B cell (primary cell): Measurements from ENCODE around the gene TSHZ3. TPM values are rescaled to one million over a fixed set of nuclear protein-coding genes. Genes with fewer than 3 reads are reported as not detected.

ENCODE experiments used
- ATAC-seq: fragments of 200-7000 bp; cut with Tn5 transposase; one replicate; pipeline ENCODE4 v1.10.0; 2021; ENCODE audit warnings: low read depth, mild to moderate bottlenecking, moderate number of reproducible peaks, moderate library complexity
- CTCF ChIA-PET: fragments of 350-600 bp; sonication (Branson Sonifier 250); formaldehyde crosslinking; loops from one replicate; lab custom pipeline; 2021; ENCODE audit warnings: antibody characterized with exemption, inconsistent platforms; lab: Charles Lee
- POLR2A ChIA-PET: fragments of 350-600 bp; sonication (Branson Sonifier 250); formaldehyde crosslinking; loops from one replicate; lab custom pipeline; 2021; ENCODE audit warnings: antibody characterized with exemption; lab: Charles Lee
- DNase-seq: peaks from one replicate; pipeline ENCODE4 v3.0.0; 2013
- H2AFZ ChIP-seq: 2 replicates; pipeline ENCODE4 v1.6.1; 2012; ENCODE audit warnings: mild to moderate bottlenecking, low read depth, low read length; ENCODE audit not compliant: insufficient read depth, poor library complexity, severe bottlenecking
- H3K27ac ChIP-seq, 2 donors: 1 replicate in 1 of 2; 2 replicates in 1 of 2; pipeline ENCODE4 v1.5.1; 2012 to 2013; ENCODE audit warnings: low read length in 2 of 2, mild to moderate bottlenecking in 2 of 2, moderate library complexity in 1 of 2
- H3K27me3 ChIP-seq, 4 experiments: fragments of 200-600 bp in 1 of 4; sonication (generic) in 1 of 4; replicated peaks in 1 of 4; 1 replicate in 2 of 4; 2 replicates in 2 of 4; pipeline versions ENCODE4 v1.6.1 to v1.7.0; 2013 to 2016; ENCODE audit warnings: low read length in 3 of 4, mild to moderate bottlenecking in 2 of 4, mixed read lengths in 1 of 4, moderate library complexity in 1 of 4; ENCODE audit not compliant: insufficient read depth in 4 of 4, control insufficient read depth in 3 of 4; ENCODE audit errors: control extremely low read depth in 1 of 4
- H3K36me3 ChIP-seq, 2 experiments: replicated peaks in 1 of 2; 1 replicate in 1 of 2; 2 replicates in 1 of 2; pipeline versions ENCODE4 v1.6.1 to v1.7.1; 2013; ENCODE audit warnings: low read length in 1 of 2; ENCODE audit not compliant: insufficient read depth in 2 of 2, control insufficient read depth in 1 of 2; ENCODE audit errors: control extremely low read depth in 1 of 2, extremely low read depth in 1 of 2
- H3K4me1 ChIP-seq, 2 donors: fragments of 200-600 bp in 1 of 2; sonication (generic) in 1 of 2; 1 replicate in 1 of 2; 2 replicates in 1 of 2; pipeline versions ENCODE4 v1.5.1 to v1.6.1; 2013 to 2017; ENCODE audit warnings: low read length in 2 of 2; ENCODE audit not compliant: control insufficient read depth in 2 of 2, insufficient read depth in 2 of 2
- H3K4me2 ChIP-seq: replicated peaks from 2 replicates; pipeline ENCODE3; 2012; ENCODE audit warnings: mild to moderate bottlenecking, low read depth, low read length; ENCODE audit not compliant: poor library complexity, severe bottlenecking
- H3K4me3 ChIP-seq, 5 experiments: fragments of 200-600 bp in 1 of 5; sonication (generic) in 1 of 5; 1 replicate in 3 of 5; 2 replicates in 2 of 5; pipeline versions ENCODE4 v1.5.1 to v1.7.0; 2011 to 2016; ENCODE audit warnings: low read length in 4 of 5, mild to moderate bottlenecking in 4 of 5, low read depth in 2 of 5, control low read depth in 1 of 5, moderate library complexity in 1 of 5; ENCODE audit not compliant: insufficient read depth in 1 of 5; ENCODE audit errors: control extremely low read depth in 1 of 5, extremely low read depth in 1 of 5
- H3K79me2 ChIP-seq: fragments of 200-600 bp; sonication (generic); one replicate; pipeline ENCODE4 v1.6.0; 2016; ENCODE audit warnings: low read length; ENCODE audit not compliant: control insufficient read depth, insufficient read depth
- H3K9ac ChIP-seq: fragments of 200-600 bp; sonication (generic); 2 replicates; pipeline ENCODE4 v1.6.1; 2017; ENCODE audit warnings: mild to moderate bottlenecking, low read length, moderate library complexity
- H3K9me3 ChIP-seq, 3 donors: one replicate each; pipeline versions ENCODE4 v1.6.1 to v1.7.1; 2013; ENCODE audit warnings: low read length in 2 of 3; ENCODE audit not compliant: control insufficient read depth in 2 of 3, insufficient read depth in 1 of 3; ENCODE audit errors: control extremely low read depth in 1 of 3
- H4K20me1 ChIP-seq: 2 replicates; pipeline ENCODE4 v1.6.0; 2012; ENCODE audit warnings: mild to moderate bottlenecking, low read length; ENCODE audit not compliant: insufficient read depth, control insufficient read depth, poor library complexity, severe bottlenecking
- H3K27ac Mint-ChIP-seq: one replicate; pipeline ENCODE4 v1.8.0; 2021; ENCODE audit warnings: mixed read lengths
- H3K27me3 Mint-ChIP-seq: one replicate; pipeline ENCODE4 v1.8.0; 2021; ENCODE audit warnings: mixed read lengths
- H3K4me1 Mint-ChIP-seq: one replicate; pipeline ENCODE4 v1.8.0; 2021; ENCODE audit warnings: mixed read lengths
- H3K4me3 Mint-ChIP-seq: one replicate; pipeline ENCODE4 v1.8.0; 2021; ENCODE audit warnings: mixed read lengths
- H3K9me3 Mint-ChIP-seq: one replicate; pipeline ENCODE4 v1.8.0; 2022; ENCODE audit warnings: mixed read lengths; ENCODE audit not compliant: insufficient read depth
- CTCF ChIP-seq: fragments of 200-600 bp; IDR thresholded peaks from one replicate; pipeline ENCODE4 v1.8.0; 2022; ENCODE audit warnings: antibody characterized with exemption, mild to moderate bottlenecking
- EZH2 ChIP-seq: IDR thresholded peaks from 2 replicates; pipeline ENCODE4 v1.6.1; 2012; ENCODE audit warnings: borderline replicate concordance, low read depth, mild to moderate bottlenecking, moderate library complexity, low read length; ENCODE audit not compliant: insufficient read depth, poor library complexity, severe bottlenecking
- WGBS: methylation state at CpG from one replicate; pipeline ENCODE4 v1.1.5; 2013; ENCODE audit warnings: missing lambda C conversion rate; ENCODE audit not compliant: insufficient coverage; 5-methylcytosine and 5-hydroxymethylcytosine counted together
- intact Hi-C: fragments of 100-400 bp; cut with micrococcal nuclease; formaldehyde crosslinking; loops from one replicate; pipeline ENCODE4 v1.10.0; 2022
- polyA plus RNA-seq: library from polyadenylated mRNA; depleted of rRNA; stranded (reverse); fragments of >200 nt; gene quantifications from 2 replicates; pipeline ENCODE4 v1.2.3, GENCODE V29; 2012
- total RNA-seq, 2 donors: library from RNA; stranded (reverse); fragments of 120-200 nt in 1 of 2; gene quantifications; 1 replicate in 1 of 2; 2 replicates in 1 of 2; pipeline versions ENCODE4 v1.2.3 to v1.2.4, GENCODE V29; 2013 to 2022

Gene TSHZ3
- total and polyA plus RNA-seq, 2 donors (not counting 1 experiment from before 2014, with no cell fraction given): 0.03 to 0.34 TPM

GRCh38 chr19:31303262-31303815 lies 45.9 kb downstream of the TSHZ3 start:
- Histone ChIP-seq H3K4me3 (no peak overlapping the region), H3K4me2 (no peak overlapping the region), H2AFZ (no peak overlapping the region), H3K9me3 (peaks cover 0 to 11% (median 0%) of the 10 kb centered on the region in 3 donors), H3K27me3 (no peaks in the 10 kb centered on the region), H3K9ac (no peak overlapping the region), H3K27ac (no peak overlapping the region), H4K20me1 (no peaks in the 10 kb centered on the region), H3K36me3 (no peaks in the 10 kb centered on the region), H3K79me2 (no peaks in the 10 kb centered on the region), H3K4me1 (no peaks in the 10 kb centered on the region)
- no peaks in the 10 kb centered on the region for H3K4me1 Mint-ChIP-seq
- TF ChIP-seq EZH2 (no peak), CTCF (no peak)
- no peak for ATAC-seq
- H3K4me3 Mint-ChIP-seq: no peak overlapping the region
- ChIA-PET CTCF (no interaction called here), POLR2A (no interaction called here)
- H3K27me3 Mint-ChIP-seq: no peaks in the 10 kb centered on the region
- no peaks in the 10 kb centered on the region for H3K9me3 Mint-ChIP-seq
- DNase-seq: no peak
- intact Hi-C loops: no loop called here
- WGBS: 96% methylated on average over 15 of the region's 16 CpGs
- H3K27ac Mint-ChIP-seq: no peak overlapping the region

GRCh38 chr19:31301306-31301980 lies 47.8 kb downstream of the TSHZ3 start:
- CTCF ChIA-PET: no interaction called here

More at GRCh38 chr19:31301306-31301980, 47.8 kb downstream of the TSHZ3 start:
- H3K4me2 ChIP-seq: no peak overlapping the region
- POLR2A ChIA-PET: no interaction called here
- no peak overlapping the region for H3K9ac ChIP-seq
- no peaks in the 10 kb centered on the region for H4K20me1 ChIP-seq
- H3K27me3 Mint-ChIP-seq: no peaks in the 10 kb centered on the region
- DNase-seq: no peak
- TF ChIP-seq EZH2 (no peak), CTCF (no peak)
- no peaks in the 10 kb centered on the region for H3K79me2 ChIP-seq
- H3K27me3 ChIP-seq: no peaks in the 10 kb centered on the region
- intact Hi-C loops: no loop called here
- H3K9me3 ChIP-seq: peaks cover 0 to 11% (median 0%) of the 10 kb centered on the region in 3 donors
- no peaks in the 10 kb centered on the region for H3K4me1 Mint-ChIP-seq
- 91% methylated on average over 15 of the region's 15 CpGs for WGBS
- no peak overlapping the region for H3K27ac Mint-ChIP-seq
- no peak overlapping the region for H3K4me3 ChIP-seq
- no peaks in the 10 kb centered on the region for H3K9me3 Mint-ChIP-seq
- no peak for ATAC-seq
- H3K36me3 ChIP-seq: no peaks in the 10 kb centered on the region
- H3K27ac ChIP-seq: no peak overlapping the region
- H3K4me3 Mint-ChIP-seq: no peak overlapping the region
- H2AFZ ChIP-seq: no peak overlapping the region
- no peaks in the 10 kb centered on the region for H3K4me1 ChIP-seq
